Osteocyte (in vitro differentiated cells): ENCODE measurements around the gene SMIM14. TPM values are rescaled to one million over a fixed set of nuclear protein-coding genes. Genes with fewer than 3 reads are reported as not detected.

Experiments
- DNase-seq: peaks from one replicate; pipeline ENCODE4 v3.0.0; 2021; ENCODE audit warnings: mixed read lengths; ENCODE audit not compliant: unreplicated experiment; ENCODE audit errors: extremely low spot score
- H3K27ac Mint-ChIP-seq: one replicate; pipeline ENCODE4 v1.8.0; 2021; ENCODE audit warnings: mild to moderate bottlenecking, mixed read lengths; ENCODE audit not compliant: unreplicated experiment
- H3K27me3 Mint-ChIP-seq: one replicate; pipeline ENCODE4 v1.8.0; 2021; ENCODE audit warnings: mixed read lengths; ENCODE audit not compliant: unreplicated experiment
- H3K36me3 Mint-ChIP-seq: one replicate; pipeline ENCODE4 v1.8.0; 2021; ENCODE audit warnings: mixed read lengths; ENCODE audit not compliant: unreplicated experiment
- H3K4me1 Mint-ChIP-seq: one replicate; pipeline ENCODE4 v1.8.0; 2021; ENCODE audit warnings: mixed read lengths; ENCODE audit not compliant: unreplicated experiment
- H3K4me3 Mint-ChIP-seq: one replicate; pipeline ENCODE4 v1.8.0; 2021; ENCODE audit warnings: mild to moderate bottlenecking, moderate library complexity, mixed read lengths; ENCODE audit not compliant: unreplicated experiment
- H3K9me3 Mint-ChIP-seq: one replicate; pipeline ENCODE4 v1.8.0; 2021; ENCODE audit warnings: mixed read lengths; ENCODE audit not compliant: unreplicated experiment
- CTCF ChIP-seq: fragments of 200-600 bp; sonication (generic); IDR thresholded peaks from 2 replicates; pipeline ENCODE4 v1.5.0; 2021; ENCODE audit warnings: antibody characterized with exemption, mild to moderate bottlenecking, moderate library complexity
- total RNA-seq: library from RNA; stranded (reverse); gene quantifications from 2 replicates; pipeline ENCODE4 v1.2.1, GENCODE V29; 2021

The SMIM14 gene
- total RNA-seq, 1 donor from 2014 or later: 67.1 TPM

- Mint-ChIP-seq H3K9me3 (no peaks in the 10 kb centered on the region), H3K27me3 (no peaks in the 10 kb centered on the region), H3K4me1 (peaks cover 43% of the 10 kb centered on the region), H3K36me3 (peaks cover 12% of the 10 kb centered on the region), H3K4me3 (peak overlapping the region; percentile 90), H3K27ac (peak overlapping the region; percentile 99)
- DNase-seq: no peak
- no peak for TF ChIP-seq CTCF
These were observed 895 bp downstream of the SMIM14 start for GRCh38 chr4:39637586-39638353.

GRCh38 chr4:39637221-39637585, 1.5 kb downstream of the SMIM14 start:
- peak overlapping the region; percentile 90 for H3K4me3 Mint-ChIP-seq
- H3K27ac Mint-ChIP-seq: peak overlapping the region; percentile 99
- no peaks in the 10 kb centered on the region for H3K27me3 Mint-ChIP-seq
- peaks cover 12% of the 10 kb centered on the region for H3K36me3 Mint-ChIP-seq
- peaks cover 43% of the 10 kb centered on the region for H3K4me1 Mint-ChIP-seq
- DNase-seq: no peak
- no peak for TF ChIP-seq CTCF
- no peaks in the 10 kb centered on the region for H3K9me3 Mint-ChIP-seq

- peaks cover 12% of the 10 kb centered on the region for H3K36me3 Mint-ChIP-seq
- peak overlapping the region; percentile 99 for H3K27ac Mint-ChIP-seq
- TF ChIP-seq CTCF: no peak
- no peaks in the 10 kb centered on the region for H3K9me3 Mint-ChIP-seq
- no peak for DNase-seq
- peak overlapping the region; percentile 90 for H3K4me3 Mint-ChIP-seq
- H3K4me1 Mint-ChIP-seq: peaks cover 46% of the 10 kb centered on the region
- no peaks in the 10 kb centered on the region for H3K27me3 Mint-ChIP-seq
These were observed 2.0 kb downstream of the SMIM14 start for GRCh38 chr4:39636531-39637184.

- Mint-ChIP-seq H3K27ac (peak overlapping the region; percentile 99), H3K9me3 (no peaks in the 10 kb centered on the region), H3K27me3 (no peaks in the 10 kb centered on the region), H3K4me3 (peak overlapping the region; percentile 90), H3K36me3 (peaks cover 12% of the 10 kb centered on the region), H3K4me1 (peaks cover 41% of the 10 kb centered on the region)
- no peak for TF ChIP-seq CTCF
- DNase-seq: no peak
These were observed 3.6 kb downstream of the SMIM14 start for GRCh38 chr4:39635023-39635422.

- DNase-seq: no peak
- peaks cover 22% of the 10 kb centered on the region for H3K36me3 Mint-ChIP-seq
- peaks cover 35% of the 10 kb centered on the region for H3K4me1 Mint-ChIP-seq
- no peaks in the 10 kb centered on the region for H3K9me3 Mint-ChIP-seq
- H3K4me3 Mint-ChIP-seq: no peak overlapping the region
- TF ChIP-seq CTCF: no peak
- no peaks in the 10 kb centered on the region for H3K27me3 Mint-ChIP-seq
- no peak overlapping the region for H3K27ac Mint-ChIP-seq
These were observed 7.0 kb downstream of the SMIM14 start for GRCh38 chr4:39631700-39632079.
